Suprapubic skin (tissue), 3 donors: ENCODE results near the gene AHCYL1.

Experiments used
- CTCF ChIP-seq, 2 donors: fragments of 200-600 bp in 1 of 2; fragments of 450-650 bp in 1 of 2; sonication (generic) in 1 of 2; IDR thresholded peaks; one replicate each; pipeline ENCODE4 v1.5.1; 2016 to 2019; ENCODE audit warnings: antibody characterized with exemption in 2 of 2, mild to moderate bottlenecking in 1 of 2, moderate library complexity in 1 of 2
- POLR2AphosphoS5 ChIP-seq, 3 donors: sonication (generic); formaldehyde crosslinking; IDR thresholded peaks; one replicate each; pipeline ENCODE4 v1.6.1; 2017; ENCODE audit warnings: antibody characterized with exemption in 3 of 3

GRCh38 chr1:109977657-109978378 is 6.7 kb upstream of the AHCYL1 start:
- TF ChIP-seq CTCF (IDR thresholded peaks at IDR 0.05) (no peak), POLR2AphosphoS5 (IDR thresholded peaks at IDR 0.05) (no peak)
